Cardiac fibroblast (primary cell): Measurements from ENCODE around the gene FMR1.

Experiments
- DNase-seq, 2 donors: peaks; one replicate each; pipeline versions ENCODE4 v3.0.0 to v3.0.0-alpha.2; 2010; ENCODE audit warnings: low read depth in 2 of 2
- H3K4me3 ChIP-seq, 2 donors: replicated peaks in 1 of 2; 1 replicate in 1 of 2; 2 replicates in 1 of 2; pipeline ENCODE4 v1.5.1; 2011; ENCODE audit warnings: low read depth in 2 of 2, low read length in 2 of 2, mild to moderate bottlenecking in 2 of 2, moderate library complexity in 1 of 2
- TF ChIP-seq, protein P1 (sequence below): IDR thresholded peaks from one replicate; pipeline ENCODE4 v1.5.1; 2011; ENCODE audit warnings: low read depth, mild to moderate bottlenecking, low read length, inconsistent platforms

The FMR1 gene

DNA sequence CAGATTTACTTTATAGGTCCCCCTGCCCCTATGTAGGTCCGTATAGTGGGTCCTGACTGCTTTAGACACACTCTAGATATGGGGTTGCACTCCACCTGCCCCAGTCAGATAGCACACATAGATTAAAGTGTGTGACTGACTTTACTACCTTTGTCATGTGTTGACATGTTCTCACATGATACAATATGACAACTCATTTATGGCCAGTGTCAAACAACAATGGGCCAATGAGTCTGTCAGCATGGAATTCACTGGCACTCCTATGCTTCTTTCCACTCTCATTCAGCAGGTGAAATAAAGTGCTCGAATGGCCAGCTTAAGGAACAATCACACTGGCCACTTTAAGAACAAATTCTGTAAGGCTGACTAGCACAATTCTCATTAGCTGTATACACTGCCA lies 45.6 kb downstream of the FMR1 start:
- TF ChIP-seq, protein P1, sequence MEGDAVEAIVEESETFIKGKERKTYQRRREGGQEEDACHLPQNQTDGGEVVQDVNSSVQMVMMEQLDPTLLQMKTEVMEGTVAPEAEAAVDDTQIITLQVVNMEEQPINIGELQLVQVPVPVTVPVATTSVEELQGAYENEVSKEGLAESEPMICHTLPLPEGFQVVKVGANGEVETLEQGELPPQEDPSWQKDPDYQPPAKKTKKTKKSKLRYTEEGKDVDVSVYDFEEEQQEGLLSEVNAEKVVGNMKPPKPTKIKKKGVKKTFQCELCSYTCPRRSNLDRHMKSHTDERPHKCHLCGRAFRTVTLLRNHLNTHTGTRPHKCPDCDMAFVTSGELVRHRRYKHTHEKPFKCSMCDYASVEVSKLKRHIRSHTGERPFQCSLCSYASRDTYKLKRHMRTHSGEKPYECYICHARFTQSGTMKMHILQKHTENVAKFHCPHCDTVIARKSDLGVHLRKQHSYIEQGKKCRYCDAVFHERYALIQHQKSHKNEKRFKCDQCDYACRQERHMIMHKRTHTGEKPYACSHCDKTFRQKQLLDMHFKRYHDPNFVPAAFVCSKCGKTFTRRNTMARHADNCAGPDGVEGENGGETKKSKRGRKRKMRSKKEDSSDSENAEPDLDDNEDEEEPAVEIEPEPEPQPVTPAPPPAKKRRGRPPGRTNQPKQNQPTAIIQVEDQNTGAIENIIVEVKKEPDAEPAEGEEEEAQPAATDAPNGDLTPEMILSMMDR: no peak
- no peak overlapping the region for H3K4me3 ChIP-seq
- no peak for DNase-seq

DNA sequence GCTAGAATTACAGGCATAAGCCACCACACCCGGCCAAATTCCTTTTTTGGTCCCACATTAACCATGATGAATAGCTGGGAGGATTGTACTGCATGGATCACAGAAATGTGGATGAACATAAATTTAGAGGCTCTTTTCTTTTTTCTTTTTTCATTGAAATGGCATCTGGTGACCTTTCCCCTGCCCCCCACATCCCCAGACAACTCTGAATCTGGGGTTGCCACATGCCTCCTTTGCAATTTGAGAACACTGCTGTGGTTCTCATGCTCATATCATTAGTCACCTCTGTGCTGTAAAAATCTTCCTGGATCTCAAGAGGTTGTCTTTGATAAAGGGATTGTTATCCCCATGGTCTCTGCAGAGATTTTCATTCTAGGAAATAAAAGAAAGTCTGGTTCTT lies 46.6 kb downstream of the FMR1 start:
- TF ChIP-seq, protein P1: no peak
- no peak overlapping the region for H3K4me3 ChIP-seq
- peak in 1 of 2 donors; percentile 33 for DNase-seq

DNA sequence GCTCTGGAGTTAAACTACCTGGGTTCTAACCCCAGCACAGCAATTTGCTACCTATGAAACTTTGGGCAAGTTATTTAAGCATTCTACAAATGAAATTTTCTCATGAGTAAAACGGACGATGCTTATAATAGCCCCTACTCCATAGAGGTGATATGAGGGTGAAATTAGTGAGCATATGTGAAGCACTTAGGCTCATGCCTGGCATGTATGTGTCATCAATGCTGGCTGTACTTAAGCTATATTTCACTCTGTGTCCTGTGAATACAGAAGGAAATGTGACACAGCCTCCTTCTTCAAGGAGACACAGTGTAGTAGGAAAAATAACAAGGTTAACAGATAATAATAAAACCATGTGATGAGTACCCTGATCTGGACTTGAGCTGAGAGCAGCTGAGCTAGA lies 49.0 kb downstream of the FMR1 start:
- TF ChIP-seq, protein P1: no peak
- H3K4me3 ChIP-seq: no peak overlapping the region
- DNase-seq: no peak

DNA sequence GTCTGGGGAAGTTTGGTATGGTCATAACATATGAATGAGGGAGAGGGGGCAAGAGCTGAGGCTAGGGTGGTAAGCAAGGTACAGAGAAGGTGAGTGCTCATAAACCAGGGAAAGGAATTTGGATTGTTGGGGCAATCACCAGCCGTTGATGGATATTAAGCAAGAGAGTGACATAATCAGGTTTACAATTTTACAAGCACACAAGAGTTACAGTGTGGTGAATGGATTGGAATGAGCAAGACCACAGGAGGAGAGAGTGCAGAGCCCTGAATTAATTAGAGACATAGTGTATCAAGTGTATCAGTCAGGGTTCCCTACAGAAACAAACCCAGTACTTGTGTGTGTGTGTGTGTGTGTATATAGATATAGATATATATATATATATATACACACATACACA lies 50.8 kb downstream of the FMR1 start:
- DNase-seq: no peak
- no peak overlapping the region for H3K4me3 ChIP-seq
- TF ChIP-seq, protein P1: no peak

DNA sequence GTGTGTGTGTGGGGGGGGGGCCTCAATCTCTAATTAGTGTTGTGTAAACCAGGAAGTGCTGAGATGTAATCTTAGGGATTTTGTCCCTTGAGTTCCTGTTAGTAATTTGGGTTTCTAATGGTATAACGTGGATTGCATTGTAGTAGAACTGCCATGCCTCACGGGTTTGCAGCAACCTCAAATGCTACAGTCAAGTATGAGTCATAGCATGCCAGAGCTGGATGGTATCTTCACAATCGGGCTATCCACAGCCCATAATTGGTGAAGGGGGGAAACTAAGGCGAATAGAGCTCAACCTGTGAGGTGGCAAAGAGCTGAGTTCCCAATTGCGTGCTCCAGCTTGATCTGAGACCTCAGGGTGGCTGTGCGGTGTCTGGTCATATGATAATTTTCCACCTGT lies 67.2 kb downstream of the FMR1 start:
- DNase-seq: no peak
- TF ChIP-seq, protein P1: no peak
- no peak overlapping the region for H3K4me3 ChIP-seq

DNA sequence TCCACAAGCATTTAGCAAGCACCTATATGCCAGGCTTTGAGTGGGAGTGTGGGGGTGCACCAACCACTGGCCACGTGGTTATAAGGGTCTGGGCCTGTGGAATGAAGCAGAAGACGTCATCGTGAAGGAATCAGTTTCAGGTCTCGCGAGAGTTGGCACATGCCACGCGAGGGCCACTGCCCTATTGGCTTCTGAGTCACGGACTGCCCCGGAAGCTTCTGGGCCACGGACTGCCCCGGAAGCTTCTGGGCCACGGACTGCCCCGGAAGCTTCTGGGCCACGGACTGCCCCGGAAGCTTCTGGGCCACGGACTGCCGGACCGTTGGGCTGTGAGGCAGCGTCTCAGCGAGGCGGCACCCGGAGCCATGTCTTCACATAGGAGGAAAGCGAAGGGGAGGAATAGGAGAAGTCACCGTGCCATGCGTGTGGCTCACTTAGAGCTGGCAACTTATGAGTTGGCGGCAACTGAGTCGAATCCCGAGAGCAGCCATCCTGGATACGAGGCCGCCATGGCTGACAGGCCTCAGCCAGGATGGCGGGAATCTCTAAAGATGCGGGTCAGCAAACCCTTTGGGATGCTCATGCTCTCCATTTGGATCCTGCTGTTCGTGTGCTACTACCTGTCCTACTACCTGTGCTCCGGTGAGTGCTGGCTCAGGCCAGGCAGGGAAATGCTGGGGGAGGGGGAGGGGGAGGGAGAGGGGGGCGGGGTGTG lies 69.5 kb downstream of the FMR1 start, which contains the start of gene FMR1NB:
FMR1NB (plus strand) TSS at position 300 of the 715 bp plus-strand sequence; CDS start at position 366, 66 bp downstream.
- TF ChIP-seq, protein P1: no peak
- H3K4me3 ChIP-seq: no peak within 1 kb of the TSS
- DNase-seq: no peak
